ENCODE data around the gene GFI1. TPM values are rescaled to one million over a fixed set of nuclear protein-coding genes. Genes with fewer than 3 reads are reported as not detected.

GFI1 gene
- total and polyA plus RNA-seq, 2 of the 13 experiments (the other 11 are each of a cell fraction or from before 2014, with no cell fraction given), result 10.3 to 10.5 TPM

DNA sequence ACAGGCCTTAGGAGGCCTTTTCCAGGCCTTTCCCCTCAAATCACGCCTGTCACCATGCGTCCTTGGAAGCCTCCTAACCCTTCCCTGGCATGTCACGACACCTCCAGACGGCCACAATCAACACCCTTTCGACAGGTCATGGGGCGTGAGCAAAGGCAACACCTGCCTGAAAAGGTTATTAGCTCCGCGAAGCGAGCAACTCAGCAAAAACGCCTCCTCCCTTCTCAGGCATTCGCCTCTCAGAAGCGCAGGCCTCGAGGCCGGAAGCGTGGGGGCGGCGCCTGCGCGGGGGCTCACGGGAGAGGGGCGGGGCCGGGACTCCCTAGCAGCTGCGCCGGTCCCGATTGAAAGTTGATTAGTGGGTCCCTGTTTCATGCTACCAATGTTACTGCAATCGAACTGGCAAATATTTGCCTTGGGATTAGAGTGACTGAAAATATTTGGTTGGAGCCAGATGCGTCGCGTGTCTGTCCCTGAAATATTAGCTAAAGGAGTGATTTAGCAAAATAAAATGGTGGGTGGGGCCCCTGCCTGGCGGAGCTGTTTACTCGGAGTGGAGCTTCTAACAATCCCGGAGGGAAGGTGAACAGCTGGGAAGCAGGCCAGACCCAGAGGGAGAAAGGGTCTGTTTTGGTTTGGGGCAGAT lies 44.9 kb downstream of the GFI1 start (continued):
- TF ChIP-seq, protein P1, sequence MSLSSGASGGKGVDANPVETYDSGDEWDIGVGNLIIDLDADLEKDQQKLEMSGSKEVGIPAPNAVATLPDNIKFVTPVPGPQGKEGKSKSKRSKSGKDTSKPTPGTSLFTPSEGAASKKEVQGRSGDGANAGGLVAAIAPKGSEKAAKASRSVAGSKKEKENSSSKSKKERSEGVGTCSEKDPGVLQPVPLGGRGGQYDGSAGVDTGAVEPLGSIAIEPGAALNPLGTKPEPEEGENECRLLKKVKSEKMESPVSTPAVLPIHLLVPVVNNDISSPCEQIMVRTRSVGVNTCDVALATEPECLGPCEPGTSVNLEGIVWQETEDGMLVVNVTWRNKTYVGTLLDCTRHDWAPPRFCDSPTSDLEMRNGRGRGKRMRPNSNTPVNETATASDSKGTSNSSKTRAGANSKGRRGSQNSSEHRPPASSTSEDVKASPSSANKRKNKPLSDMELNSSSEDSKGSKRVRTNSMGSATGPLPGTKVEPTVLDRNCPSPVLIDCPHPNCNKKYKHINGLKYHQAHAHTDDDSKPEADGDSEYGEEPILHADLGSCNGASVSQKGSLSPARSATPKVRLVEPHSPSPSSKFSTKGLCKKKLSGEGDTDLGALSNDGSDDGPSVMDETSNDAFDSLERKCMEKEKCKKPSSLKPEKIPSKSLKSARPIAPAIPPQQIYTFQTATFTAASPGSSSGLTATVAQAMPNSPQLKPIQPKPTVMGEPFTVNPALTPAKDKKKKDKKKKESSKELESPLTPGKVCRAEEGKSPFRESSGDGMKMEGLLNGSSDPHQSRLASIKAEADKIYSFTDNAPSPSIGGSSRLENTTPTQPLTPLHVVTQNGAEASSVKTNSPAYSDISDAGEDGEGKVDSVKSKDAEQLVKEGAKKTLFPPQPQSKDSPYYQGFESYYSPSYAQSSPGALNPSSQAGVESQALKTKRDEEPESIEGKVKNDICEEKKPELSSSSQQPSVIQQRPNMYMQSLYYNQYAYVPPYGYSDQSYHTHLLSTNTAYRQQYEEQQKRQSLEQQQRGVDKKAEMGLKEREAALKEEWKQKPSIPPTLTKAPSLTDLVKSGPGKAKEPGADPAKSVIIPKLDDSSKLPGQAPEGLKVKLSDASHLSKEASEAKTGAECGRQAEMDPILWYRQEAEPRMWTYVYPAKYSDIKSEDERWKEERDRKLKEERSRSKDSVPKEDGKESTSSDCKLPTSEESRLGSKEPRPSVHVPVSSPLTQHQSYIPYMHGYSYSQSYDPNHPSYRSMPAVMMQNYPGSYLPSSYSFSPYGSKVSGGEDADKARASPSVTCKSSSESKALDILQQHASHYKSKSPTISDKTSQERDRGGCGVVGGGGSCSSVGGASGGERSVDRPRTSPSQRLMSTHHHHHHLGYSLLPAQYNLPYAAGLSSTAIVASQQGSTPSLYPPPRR (CRISPR knock-in tag; IDR thresholded peaks at IDR 0.05; ENCODE audit: borderline replicate concordance), result peak; percentile 95
- no peak for TF ChIP-seq ZFYVE20 (CRISPR knock-in tag; IDR thresholded peaks at IDR 0.05; ENCODE audit: borderline replicate concordance, low read depth)
- 0 out of 2 replicates have a peak, but pooled peaks have one; percentile 28 for TF ChIP-seq ZNF777 (CRISPR knock-in tag; IDR thresholded peaks at IDR 0.05)
- peak; percentile 94 for TF ChIP-seq ONECUT2 (CRISPR knock-in tag; IDR thresholded peaks at IDR 0.05)
- TF ChIP-seq, protein P2, sequence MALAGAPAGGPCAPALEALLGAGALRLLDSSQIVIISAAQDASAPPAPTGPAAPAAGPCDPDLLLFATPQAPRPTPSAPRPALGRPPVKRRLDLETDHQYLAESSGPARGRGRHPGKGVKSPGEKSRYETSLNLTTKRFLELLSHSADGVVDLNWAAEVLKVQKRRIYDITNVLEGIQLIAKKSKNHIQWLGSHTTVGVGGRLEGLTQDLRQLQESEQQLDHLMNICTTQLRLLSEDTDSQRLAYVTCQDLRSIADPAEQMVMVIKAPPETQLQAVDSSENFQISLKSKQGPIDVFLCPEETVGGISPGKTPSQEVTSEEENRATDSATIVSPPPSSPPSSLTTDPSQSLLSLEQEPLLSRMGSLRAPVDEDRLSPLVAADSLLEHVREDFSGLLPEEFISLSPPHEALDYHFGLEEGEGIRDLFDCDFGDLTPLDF (CRISPR knock-in tag; IDR thresholded peaks at IDR 0.05), result no peak
- TF ChIP-seq IRX3 (CRISPR knock-in tag; IDR thresholded peaks at IDR 0.05; ENCODE audit: borderline replicate concordance, low read depth), result peak; percentile 86; the same call in 1 of the 2 replicates
- TF ChIP-seq RARA (CRISPR knock-in tag; IDR thresholded peaks at IDR 0.05), result peak; percentile 60
- peak; percentile 33; the same call in 1 of the 2 replicates for TF ChIP-seq NCOA1 (CRISPR knock-in tag; IDR thresholded peaks at IDR 0.05)
- TF ChIP-seq ZNF282 (IDR thresholded peaks at IDR 0.05; ENCODE audit: partially characterized antibody), result no peak
- no peak; the same call in 1 of the 2 replicates for TF ChIP-seq BCL3 (CRISPR knock-in tag; IDR thresholded peaks at IDR 0.05)
- TF ChIP-seq KDM1A (CRISPR knock-in tag; IDR thresholded peaks at IDR 0.05), result no peak
- peak; percentile 78; the same call in 1 of the 2 replicates for TF ChIP-seq HOXA3 (CRISPR knock-in tag; IDR thresholded peaks at IDR 0.05)
- peak; percentile 43; the same call in 1 of the 2 replicates for TF ChIP-seq JUND (CRISPR knock-in tag; IDR thresholded peaks at IDR 0.05)
- TF ChIP-seq, protein P3, sequence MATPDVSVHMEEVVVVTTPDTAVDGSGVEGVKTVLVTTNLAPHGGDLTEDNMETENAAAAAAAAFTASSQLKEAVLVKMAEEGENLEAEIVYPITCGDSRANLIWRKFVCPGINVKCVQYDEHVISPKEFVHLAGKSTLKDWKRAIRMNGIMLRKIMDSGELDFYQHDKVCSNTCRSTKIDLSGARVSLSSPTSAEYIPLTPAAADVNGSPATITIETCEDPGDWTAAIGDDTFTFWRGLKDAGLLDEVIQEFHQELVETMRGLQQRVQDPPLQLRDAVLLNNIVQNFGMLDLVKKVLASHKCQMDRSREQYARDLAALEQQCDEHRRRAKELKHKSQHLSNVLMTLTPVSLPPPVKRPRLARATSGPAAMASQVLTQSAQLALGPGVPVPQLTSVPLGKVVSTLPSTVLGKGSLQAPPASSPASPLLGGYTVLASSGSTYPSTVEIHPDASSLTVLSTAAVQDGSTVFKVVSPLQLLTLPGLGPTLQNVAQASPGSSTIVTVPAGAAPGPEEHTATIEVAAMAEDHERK (CRISPR knock-in tag; IDR thresholded peaks at IDR 0.05; ENCODE audit: low read depth), result no peak
- peak; percentile 41; the same call in 1 of the 2 replicates for TF ChIP-seq KDM3A (CRISPR knock-in tag; IDR thresholded peaks at IDR 0.05; ENCODE audit: low read depth)
- no peak for TF ChIP-seq ZNF780A (CRISPR knock-in tag; IDR thresholded peaks at IDR 0.05)
- TF ChIP-seq ZNF296 (CRISPR knock-in tag; conservative IDR thresholded peaks at IDR 0.05), result peak; percentile 87; the same call in 1 of the 2 replicates
- peak; percentile 91 for TF ChIP-seq ARID3A (IDR thresholded peaks at IDR 0.05; ENCODE audit: low read depth, low read length)

Measured in HepG2 (cell line).